SK-N-MC (cell line): ENCODE results near the gene ZNF514.

ENCODE experiments used
- EZH2 ChIP-seq: fragments of 200-600 bp; sonication (generic); IDR thresholded peaks from one replicate; pipeline ENCODE4 v1.6.1; 2017; ENCODE audit warnings: antibody characterized with exemption
- POLR2AphosphoS5 ChIP-seq: IDR thresholded peaks from 2 replicates; pipeline ENCODE4 v1.6.1; 2012; ENCODE audit warnings: mild to moderate bottlenecking, low read depth, low read length, borderline replicate concordance

DNA sequence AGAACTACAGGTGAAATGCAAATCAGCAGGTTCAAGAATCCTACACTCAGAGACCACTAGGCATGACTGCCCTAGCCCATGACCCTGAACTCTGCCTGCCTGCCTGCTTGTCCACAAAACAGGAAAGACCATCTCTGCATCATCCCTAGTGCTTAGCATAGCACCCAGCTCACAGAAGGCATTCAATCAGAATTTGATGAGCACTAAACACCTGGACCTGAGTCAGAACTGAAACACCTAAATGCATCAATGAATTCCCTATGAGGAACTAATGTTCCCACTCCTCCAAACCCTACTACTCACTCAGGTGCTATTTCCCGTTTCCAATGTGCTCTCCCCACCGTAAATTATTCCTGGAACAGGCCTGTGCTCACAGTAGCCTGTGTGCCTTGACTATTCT, 59.7 kb downstream of the ZNF514 start:
- TF ChIP-seq EZH2 (no peak), POLR2AphosphoS5 (no peak)
